Posterior vena cava (tissue), 2 donors: Measurements from ENCODE around the gene UBE2M. TPM values are rescaled to one million over a fixed set of nuclear protein-coding genes. Genes with fewer than 3 reads are reported as not detected.
"Not testable (repeated sequence)": the region's sequence is repeated elsewhere in the genome, so short reads cannot be mapped to it uniquely, and the experiment has no call there.

ENCODE experiments used
- DNase-seq: peaks from one replicate; pipeline ENCODE4 v3.0.0-alpha.2; 2020; ENCODE audit warnings: low spot score
- intact Hi-C, 2 donors: fragments of 100-400 bp; cut with DNase I; formaldehyde crosslinking; loops; one replicate each; pipeline versions ENCODE4 v1.14.1 to v1.14.2; 2022 to 2023
- microRNA-seq, 2 donors: library from miRNA; unstranded; fragments of <30 nt; microRNA quantifications; one replicate each; pipeline ENCODE4 v1.2.0, GENCODE V29; 2020 to 2021; ENCODE audit warnings: borderline microRNAs expressed in 2 of 2
- total RNA-seq, 2 donors: library from RNA; stranded (reverse); fragmentation: NEBNext Ultra II Directional; extraction: Animal tissue kit (Norgen Biotek cat#: 25700); gene quantifications; one replicate each; pipeline ENCODE4 v1.2.1, GENCODE V29; 2021
- donor health status: DM: yes; HTN: yes; CAD: no.
- donor health status: DM: yes; HTN: yes; CAD: no.

The UBE2M gene
- total RNA-seq, 2 donors from 2014 or later: 53.3 to 60.0 TPM

DNA sequence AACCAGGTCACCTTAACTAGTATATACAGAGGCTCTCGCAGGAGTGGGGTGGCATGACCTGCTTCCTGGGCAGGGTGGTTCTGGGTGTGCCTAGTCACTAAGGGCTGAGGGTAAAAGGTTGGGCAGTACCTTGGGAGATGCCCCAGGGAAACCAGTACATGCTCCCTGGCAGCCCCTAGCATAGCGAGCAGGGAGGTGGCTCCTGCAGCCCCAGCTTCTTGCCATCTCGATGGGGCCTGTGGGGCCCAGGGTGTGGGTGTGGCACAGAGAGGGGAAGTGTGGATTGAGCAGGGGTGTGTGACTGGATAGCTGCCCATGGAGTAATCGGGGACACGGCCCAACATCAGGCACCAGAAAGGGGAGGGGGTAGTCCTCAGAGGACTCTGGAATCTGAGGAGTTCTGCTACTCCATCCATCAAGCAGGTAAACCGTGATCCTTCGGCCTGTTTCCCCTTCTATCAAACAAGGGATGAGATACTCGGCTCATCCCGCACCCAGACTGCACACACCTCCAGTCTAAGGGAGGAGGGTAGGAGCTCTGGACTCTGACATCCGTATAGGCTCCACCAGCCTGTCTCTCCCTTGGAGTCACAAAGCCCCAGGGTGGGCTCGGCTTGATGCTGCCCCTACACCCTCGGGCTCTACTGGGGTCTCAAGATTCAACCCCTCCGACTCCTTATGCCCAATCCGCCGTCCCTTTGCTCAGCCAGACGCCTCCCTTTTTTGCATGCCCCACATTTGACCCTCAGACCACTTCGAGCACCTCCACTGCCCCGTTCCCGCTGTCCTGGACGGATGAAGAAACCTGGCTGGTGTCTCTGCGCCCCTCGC lies 39.9 kb downstream of the UBE2M start:
- DNase-seq: no peak
- intact Hi-C loops: no loop called here

DNA sequence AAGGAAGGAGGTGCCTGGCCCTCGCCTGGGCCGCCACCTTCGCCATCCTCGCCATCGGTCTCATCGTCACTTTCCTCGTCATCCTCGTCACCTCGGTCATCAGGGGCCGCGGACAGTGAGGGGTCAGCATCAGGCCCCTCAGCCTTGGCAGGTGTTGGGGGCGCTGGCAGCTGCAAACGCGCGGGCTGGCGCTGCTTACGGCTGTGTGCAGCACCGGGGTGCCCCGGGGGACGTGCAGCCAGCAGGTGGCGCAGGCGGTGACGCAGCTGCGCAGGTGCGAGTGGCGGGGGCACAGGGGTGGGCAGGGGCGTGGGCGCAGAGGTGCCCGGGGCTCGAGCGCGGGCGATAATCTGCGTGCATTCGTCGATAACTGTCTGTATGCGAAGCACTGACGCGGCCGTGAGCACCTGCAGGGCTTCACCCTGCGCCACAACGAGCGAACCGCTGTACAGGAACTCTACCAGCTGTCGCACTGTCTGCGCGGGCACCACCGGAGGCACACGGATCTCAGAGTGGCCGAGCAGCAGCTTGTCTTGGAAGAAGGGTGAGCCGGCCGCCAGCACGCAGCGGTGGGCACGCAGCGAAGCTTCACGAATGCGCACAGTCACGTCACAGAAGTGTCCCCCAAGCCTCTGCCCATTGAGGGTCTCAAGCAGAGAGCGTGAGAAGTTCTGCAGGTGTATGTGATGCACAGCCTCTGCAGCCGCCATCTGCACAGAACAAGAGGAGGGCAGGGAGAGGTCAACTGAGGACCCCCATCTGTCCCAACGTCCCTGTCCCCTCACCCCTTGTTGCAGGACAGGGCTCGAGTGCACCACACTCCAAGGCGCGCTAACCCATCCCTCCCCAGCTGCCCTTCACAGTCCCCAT lies 41.2 kb downstream of the UBE2M start:
- DNase-seq: no peak
- intact Hi-C loops: no loop called here

DNA sequence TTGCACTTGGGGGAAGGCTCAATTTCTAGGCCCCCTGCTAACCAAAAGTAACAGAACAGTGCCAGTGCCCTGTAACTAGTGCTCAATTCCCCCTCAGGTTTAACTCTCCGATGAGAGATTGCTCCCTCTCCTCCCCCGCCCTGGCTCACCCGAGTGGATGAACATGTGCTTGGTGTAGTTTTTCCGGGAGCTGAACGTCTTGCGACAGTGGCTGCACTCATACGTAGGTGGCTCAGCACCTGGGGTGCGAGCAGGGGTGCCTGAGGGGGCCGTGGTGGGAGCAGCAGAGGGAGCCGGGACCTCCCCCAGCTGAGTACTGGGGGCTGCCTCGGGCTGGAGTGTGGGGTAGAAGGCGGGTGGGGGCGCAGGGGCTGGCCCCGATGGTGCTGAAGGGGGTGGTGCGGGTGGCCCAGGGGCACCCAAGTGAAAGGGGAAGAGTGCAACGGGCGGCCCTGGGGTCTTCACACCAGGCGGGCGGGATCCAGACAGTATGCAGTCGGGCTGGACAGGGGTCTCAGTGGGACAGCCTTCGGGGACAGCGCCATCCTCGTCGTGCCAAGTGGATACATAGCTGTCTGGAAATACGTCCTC lies 42.1 kb downstream of the UBE2M start:
- intact Hi-C loops: no loop called here
- no peak for DNase-seq

DNA sequence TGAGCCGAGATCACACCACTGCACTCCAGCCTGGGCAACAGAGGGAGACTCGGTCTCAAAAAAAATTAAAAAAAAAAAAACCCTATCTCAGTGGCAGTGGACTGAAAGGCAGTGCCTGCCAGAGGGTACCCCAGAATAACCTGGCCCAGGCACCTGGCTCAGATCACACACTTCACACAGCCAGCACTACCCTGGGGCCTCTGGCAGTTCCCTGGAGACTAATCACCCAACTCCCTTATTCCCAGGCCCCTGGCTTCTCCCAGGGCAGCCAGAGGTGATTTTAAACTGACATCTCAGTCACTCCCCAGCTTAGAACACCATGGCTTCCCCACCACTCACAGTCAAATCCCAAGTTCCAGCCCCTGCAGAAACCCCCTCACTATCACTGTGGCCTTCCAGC lies 43.2 kb downstream of the UBE2M start:
- DNase-seq: no peak
- intact Hi-C loops: no loop called here

DNA sequence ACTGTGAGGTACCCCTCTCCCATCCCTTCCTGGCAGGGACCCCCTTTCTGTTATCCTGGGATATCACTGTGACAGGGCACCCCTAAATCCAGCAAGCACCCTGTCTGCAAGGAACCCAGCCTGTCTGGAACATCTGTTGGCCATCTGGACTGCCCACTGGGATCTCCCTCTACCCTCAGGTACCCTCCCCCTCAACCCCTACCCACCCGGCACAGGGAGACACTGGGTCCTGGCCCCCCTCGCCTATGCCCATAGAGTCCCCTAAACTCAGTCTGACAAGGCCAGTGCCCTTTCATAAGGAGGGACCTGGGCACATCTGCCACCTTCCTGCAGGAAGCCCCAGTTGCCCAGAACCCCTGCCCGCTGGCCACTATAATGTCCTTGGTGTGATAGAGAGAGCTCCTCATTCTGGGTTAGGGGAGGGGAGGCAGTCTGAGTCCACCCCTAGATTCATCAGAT lies 43.8 kb downstream of the UBE2M start:
- intact Hi-C loops: no loop called here

DNA sequence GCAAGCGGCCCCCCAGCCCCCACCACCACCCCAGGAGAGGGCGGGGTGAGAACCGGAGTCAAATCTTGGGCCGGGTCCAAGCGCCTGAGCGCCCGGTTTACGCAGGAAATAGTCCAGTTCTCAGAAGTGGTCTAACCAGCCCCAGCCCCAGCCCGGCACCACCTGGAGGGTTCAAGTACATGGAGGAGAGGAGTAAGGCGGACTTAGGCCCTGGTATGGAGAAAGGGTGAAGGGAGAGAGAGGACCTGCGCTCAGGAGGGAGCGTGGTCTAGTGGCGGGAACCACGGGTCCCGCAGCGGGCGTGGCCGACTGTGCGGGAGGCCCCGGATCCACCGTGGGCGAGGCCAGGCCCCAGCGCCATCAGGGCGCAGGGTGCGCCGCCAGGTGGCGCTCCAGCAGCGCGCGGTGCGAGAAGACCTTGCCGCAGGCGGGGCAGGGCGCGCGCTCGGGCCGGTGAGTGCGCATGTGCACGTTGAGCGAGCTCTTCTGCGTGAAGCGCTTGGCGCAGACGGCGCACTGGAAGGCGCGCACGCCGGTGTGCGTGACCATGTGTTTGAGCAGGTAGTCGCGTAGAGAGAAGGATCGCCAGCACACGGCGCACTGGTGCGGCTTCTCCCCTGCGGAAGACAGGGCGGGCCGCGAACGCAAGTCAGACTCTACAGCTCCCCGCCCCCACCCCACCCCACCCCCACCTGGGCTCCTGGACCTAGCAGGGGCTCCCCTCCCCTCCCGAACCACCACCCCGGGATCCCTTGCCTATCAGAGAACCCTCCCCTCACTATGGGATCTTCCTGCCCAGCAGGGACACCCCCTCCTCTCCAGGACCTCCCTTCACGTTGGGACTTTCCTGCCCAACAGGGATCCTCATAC lies 44.5 kb downstream of the UBE2M start:
- DNase-seq: peak; percentile 98
- intact Hi-C loops: no loop called here

More for the DNA sequence above, 43.8 kb downstream of the UBE2M start:
- DNase-seq: no peak

DNA sequence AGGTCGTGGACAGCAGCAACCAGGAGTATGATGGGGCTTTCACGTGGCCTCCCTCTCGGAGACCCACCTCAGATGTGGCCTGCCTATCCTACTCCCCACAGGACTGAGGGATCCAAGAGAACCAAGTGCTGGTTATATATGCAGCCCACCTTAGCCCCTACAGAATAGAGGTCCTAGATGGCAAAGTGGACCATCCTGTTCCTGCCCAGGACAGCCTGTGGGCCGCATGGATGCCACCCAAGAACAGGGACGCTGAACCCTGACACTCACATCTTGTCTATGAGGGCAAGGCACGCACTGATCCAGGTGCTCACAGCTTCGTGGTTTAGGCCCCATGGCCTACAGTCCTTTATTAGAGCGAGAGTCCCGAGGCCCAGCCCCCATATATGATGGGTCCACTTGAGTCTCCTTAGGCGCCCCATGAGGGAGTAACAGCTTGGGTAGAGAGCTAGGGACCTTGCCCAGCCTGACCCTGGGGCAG lies 45.2 kb downstream of the UBE2M start:
- intact Hi-C loops: no loop called here
- no peak for DNase-seq

DNA sequence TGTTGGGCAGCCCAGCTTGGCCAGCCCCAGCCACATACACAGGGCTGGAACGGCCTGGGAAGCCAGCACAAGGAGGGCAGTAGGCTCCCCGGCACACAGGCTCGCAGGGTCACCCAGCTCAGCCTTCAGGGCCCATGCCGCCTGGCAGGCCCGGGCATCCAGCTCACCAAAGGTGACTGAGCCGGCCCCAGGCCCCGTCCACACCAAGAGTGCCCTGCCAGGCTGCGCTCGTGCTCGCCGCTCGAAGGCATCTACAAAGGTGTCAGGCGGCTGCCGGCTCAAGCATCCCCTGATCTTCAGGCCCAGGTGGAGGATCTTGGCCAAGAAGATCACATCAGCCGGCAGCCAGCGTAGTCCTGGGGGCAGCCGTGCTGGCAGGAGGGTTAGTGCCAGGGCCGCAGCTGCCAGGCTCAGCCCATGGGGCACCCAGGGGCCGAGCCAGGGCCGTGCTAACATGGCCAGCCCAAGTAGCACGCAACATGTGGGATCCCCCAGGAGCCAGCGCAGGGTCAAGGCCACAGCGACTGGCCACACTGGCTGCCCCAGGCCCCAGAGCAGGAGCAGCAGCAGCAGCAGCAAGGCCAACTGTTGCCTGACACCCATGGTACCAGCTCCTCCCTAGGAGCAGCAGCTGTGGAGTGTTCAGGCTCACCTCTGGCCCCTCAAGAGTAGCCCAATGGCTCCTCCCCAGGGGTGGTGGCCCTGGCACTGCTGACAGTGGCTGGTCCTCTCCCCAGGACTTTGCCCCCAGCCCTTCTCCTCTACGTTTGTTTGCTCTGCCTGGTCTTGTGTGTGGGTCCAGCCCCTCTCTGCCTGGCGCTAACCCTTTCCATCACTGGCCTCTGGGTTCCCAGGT lies 46.8 kb downstream of the UBE2M start, which contains the start of gene SLC27A5:
Gene SLC27A5, minus strand, starts transcription at position 640 of the 856 bp plus-strand sequence. Its CDS starts 37 bp downstream, at position 603.
- no peak for DNase-seq
- intact Hi-C loops: no loop called here

DNA sequence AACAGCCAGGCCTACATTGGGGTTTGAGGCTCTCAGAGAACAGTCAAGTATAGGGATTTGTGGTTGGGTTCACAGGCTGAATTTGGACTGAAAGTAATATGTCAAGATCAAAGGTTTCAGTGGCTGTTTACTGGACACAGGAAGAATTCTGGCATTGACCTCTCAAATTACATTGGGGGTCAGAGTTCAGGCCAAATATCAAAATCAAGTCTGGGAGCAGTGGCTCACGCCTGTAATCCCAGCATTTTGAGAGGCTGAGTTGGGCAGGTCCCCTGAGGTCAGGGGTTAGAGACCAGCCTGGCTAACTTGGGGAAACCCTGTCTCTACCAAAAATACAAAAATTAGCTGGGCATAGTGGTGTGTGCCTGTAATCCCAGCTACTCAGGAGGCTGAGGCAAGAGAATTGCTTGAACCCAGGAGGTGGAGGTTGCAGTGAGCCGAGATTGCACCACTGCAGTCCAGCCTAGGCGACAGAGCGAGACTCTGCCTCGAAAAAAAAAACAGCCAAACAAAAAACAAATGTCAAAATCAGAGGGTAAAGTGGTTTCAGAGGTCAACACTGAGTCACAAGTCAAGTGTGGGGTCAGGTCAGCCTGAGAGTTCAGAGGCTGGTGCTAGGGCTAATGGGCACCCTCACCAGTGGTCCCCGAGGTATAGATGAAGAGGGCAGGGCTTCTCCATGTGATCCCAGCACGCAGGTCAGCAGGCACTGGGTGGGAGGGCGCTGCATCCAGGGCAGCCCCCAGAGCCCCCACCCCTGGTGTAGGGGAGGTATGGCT lies 48.1 kb downstream of the UBE2M start:
- intact Hi-C loops: no loop called here
- no peak for DNase-seq

DNA sequence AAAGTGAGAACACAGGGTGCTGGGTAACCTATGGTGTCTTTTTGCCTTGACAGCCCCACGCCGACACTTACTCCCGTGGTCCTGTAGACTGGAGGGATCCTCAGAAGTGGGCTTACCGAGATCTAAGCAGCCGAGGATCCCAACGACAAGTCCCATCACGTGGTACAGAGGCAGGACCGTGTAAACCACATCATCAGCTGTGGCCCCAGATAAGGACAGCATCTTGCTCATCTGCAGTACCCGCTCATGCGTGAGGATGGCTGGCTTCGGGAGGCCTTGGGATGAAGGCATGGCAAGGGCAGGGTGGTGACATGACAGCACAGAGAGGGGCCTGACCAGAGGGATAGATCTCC lies 48.7 kb downstream of the UBE2M start:
- DNase-seq: no peak
- intact Hi-C loops: no loop called here

DNA sequence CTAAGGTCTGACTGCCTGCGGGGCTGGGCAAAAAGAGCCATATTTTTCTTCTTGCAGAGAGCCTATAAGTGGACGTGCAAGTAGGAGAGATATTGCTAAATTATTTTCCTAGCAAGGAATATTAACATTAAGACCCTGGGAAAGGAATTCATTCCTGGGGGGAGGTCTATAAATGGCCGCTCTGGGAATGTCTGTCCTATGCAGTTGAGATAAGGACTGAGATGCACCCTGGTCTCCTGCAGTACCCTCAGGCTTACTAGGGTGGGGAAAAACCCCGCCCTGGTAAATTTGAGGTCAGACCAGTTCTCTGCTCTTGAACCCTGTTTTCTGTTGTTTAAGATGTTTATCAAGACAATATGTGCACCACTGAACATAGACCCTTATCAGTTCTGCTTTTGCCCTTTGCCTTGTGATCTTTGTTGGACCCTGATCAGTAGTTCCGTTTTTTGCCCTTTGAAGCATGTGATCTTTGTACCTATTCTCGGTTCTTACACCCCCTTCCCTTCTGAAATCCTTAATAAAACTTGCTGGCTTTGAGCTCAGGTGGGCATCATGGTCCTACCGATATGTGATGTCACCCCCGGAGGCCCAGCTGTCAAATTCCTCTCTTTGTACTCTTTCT lies 50.7 kb downstream of the UBE2M start:
- DNase-seq, intact Hi-C loops: not testable (repeated sequence)

Small RNAs within 50 kb of the gene (microRNA-seq; reads per million reads assigned to microRNA genes)
- gene MIR6807: 0 to 0.26 reads per million in 2 donors

Other genes with a start within 250 kb of the UBE2M start
- gene ZSCAN22, start 231.6 kb downstream of the UBE2M start, total RNA-seq: 1 to 10 TPM; 2.5 to 2.6 TPM
- 10 to 100 TPM; 11.7 to 17.5 TPM for gene A1BG, start 205.1 kb downstream of the UBE2M start, total RNA-seq
- under 1 TPM; 0.14 to 0.69 TPM for gene ZNF497, start 195.9 kb downstream of the UBE2M start, total RNA-seq
- 1 to 10 TPM in 1 of 2 donors, under 1 TPM in 1; 0.86 to 1.0 TPM for gene ZNF837, start 177.6 kb downstream of the UBE2M start, total RNA-seq
- 100 to 1,000 TPM; 714 to 768 TPM for gene RPS5, start 171.3 kb downstream of the UBE2M start, total RNA-seq
- gene RNF225, start 163.0 kb downstream of the UBE2M start, total RNA-seq: not detected
- 10 to 100 TPM in 1 of 2 donors, 1 to 10 TPM in 1; 7.3 to 11.7 TPM for gene ZNF584, start 150.0 kb downstream of the UBE2M start, total RNA-seq
- 1 to 10 TPM; 2.9 to 3.8 TPM for gene ZNF132, start 118.5 kb downstream of the UBE2M start, total RNA-seq
- 1 to 10 TPM; 5.1 to 5.4 TPM for gene ZNF324B, start 107.0 kb downstream of the UBE2M start, total RNA-seq
- 1 to 10 TPM; 7.0 to 7.8 TPM for gene ZNF324, start 91.5 kb downstream of the UBE2M start, total RNA-seq
- gene ZNF446, start 82.3 kb downstream of the UBE2M start, total RNA-seq: 1 to 10 TPM; 4.8 to 6.0 TPM
- 1 to 10 TPM; 7.6 to 7.9 TPM for gene SLC27A5, start 46.6 kb downstream of the UBE2M start, total RNA-seq
- 10 to 100 TPM; 11.8 to 12.1 TPM for gene ZBTB45, start 38.8 kb downstream of the UBE2M start, total RNA-seq
- 100 to 1,000 TPM; 159 to 168 TPM for gene TRIM28, start 14.5 kb downstream of the UBE2M start, total RNA-seq
- gene CHMP2A, start 3.5 kb downstream of the UBE2M start, total RNA-seq: 100 to 1,000 TPM in 1 of 2 donors, 10 to 100 TPM in 1; 96.9 to 103 TPM
- 10 to 100 TPM; 10.0 to 14.0 TPM for gene MZF1, start 14.7 kb upstream of the UBE2M start, total RNA-seq